Camera-type eye (tissue), 1 donor: ENCODE results near the gene GFRAL. TPM values are rescaled to one million over a fixed set of nuclear protein-coding genes. Genes with fewer than 3 reads are reported as not detected.

Experiments used
- total RNA-seq: library from RNA; depleted of rRNA; stranded (reverse); fragments of >200 nt; gene quantifications from one replicate; pipeline ENCODE4 v1.2.3, GENCODE V29; 2014

Gene GFRAL
- total RNA-seq: not detected

GRCh38 chr6:55327169-55327568 lies at the start of gene GFRAL:
Gene GFRAL (plus strand): TSS chr6:55327469. CDS start chr6:55327555, 86 bp downstream.

Other genes starting within 250 kb of the GFRAL start
- gene HCRTR2, start 153.0 kb upstream of the GFRAL start, total RNA-seq: 1.5 TPM